Panc1 (cell line): ENCODE results near the gene ARL8A. TPM values are rescaled to one million over a fixed set of nuclear protein-coding genes. Genes with fewer than 3 reads are reported as not detected.
"Not testable (repeated sequence)": the region's sequence is repeated elsewhere in the genome, so short reads cannot be mapped to it uniquely, and the experiment has no call there.

Experiments
- ATAC-seq: fragments of 200-7000 bp; cut with Tn5 transposase; 2 replicates; pipeline ENCODE4 v1.9.1; 2020; ENCODE audit warnings: mild to moderate bottlenecking, moderate library complexity
- BruUV-seq: library from RNA; stranded (reverse); fragments of 400-500 nt; replicated peaks from 2 replicates; lab custom pipeline; 2021; lab: Mats Ljungman, UMichigan
- CTCF ChIA-PET: fragments of 300-600 bp; sonication (Branson Sonifier 250); formaldehyde crosslinking; loops from one replicate; lab custom pipeline; 2022; ENCODE audit warnings: antibody characterized with exemption; lab: Charles Lee
- POLR2A ChIA-PET: fragments of 300-600 bp; sonication (Branson Sonifier 250); formaldehyde crosslinking; loops from one replicate; lab custom pipeline; 2022; ENCODE audit warnings: antibody characterized with exemption; lab: Charles Lee
- DNase-seq: peaks from one replicate; pipeline ENCODE4 v3.0.0-alpha.2; 2010; ENCODE audit warnings: low read depth, low spot score
- H3K27ac ChIP-seq: 2 replicates; pipeline ENCODE4 v1.5.1; 2011; ENCODE audit warnings: mild to moderate bottlenecking, low read length, inconsistent platforms
- H3K27me3 ChIP-seq: fragments of 200-500 bp; sonication (Bioruptor generic); 2 replicates; pipeline ENCODE4 v1.6.0; 2014; ENCODE audit warnings: low read length, inconsistent platforms; ENCODE audit not compliant: control insufficient read depth, insufficient read depth
- H3K36me3 ChIP-seq: fragments of 200-500 bp; sonication (Bioruptor generic); 2 replicates; pipeline ENCODE4 v1.5.1; 2014; ENCODE audit warnings: inconsistent platforms, mild to moderate bottlenecking, low read length, moderate library complexity; ENCODE audit not compliant: control insufficient read depth, insufficient read depth
- H3K4me1 ChIP-seq: 2 replicates; pipeline ENCODE4 v1.5.1; 2011; ENCODE audit warnings: inconsistent platforms, mild to moderate bottlenecking, low read length, moderate library complexity; ENCODE audit not compliant: control insufficient read depth, insufficient read depth
- H3K4me3 ChIP-seq, 2 experiments: 2 replicates each; pipeline ENCODE4 v1.5.1; 2011 to 2012; ENCODE audit warnings: low read depth in 2 of 2, low read length in 2 of 2, mild to moderate bottlenecking in 2 of 2, inconsistent platforms in 1 of 2, moderate library complexity in 1 of 2
- H3K9me3 ChIP-seq: fragments of 200-500 bp; sonication (Bioruptor generic); 2 replicates; pipeline ENCODE4 v1.5.1; 2014; ENCODE audit warnings: low read depth, mild to moderate bottlenecking, inconsistent platforms, low read length, moderate library complexity; ENCODE audit not compliant: control insufficient read depth, insufficient read depth
- POLR2AphosphoS5 ChIP-seq: IDR thresholded peaks from 2 replicates; pipeline ENCODE4 v1.6.1; 2012; ENCODE audit warnings: mild to moderate bottlenecking, low read depth, low read length, moderate library complexity
- SIN3A ChIP-seq: IDR thresholded peaks from 2 replicates; pipeline ENCODE4 v1.6.1; 2012; ENCODE audit warnings: low read depth, mild to moderate bottlenecking, low read length, moderate library complexity, borderline replicate concordance; ENCODE audit not compliant: insufficient read depth
- TCF7L2 ChIP-seq: IDR thresholded peaks from 2 replicates; pipeline ENCODE4 v1.6.1; 2011; ENCODE audit warnings: mild to moderate bottlenecking, low read depth, low read length, inconsistent platforms
- in situ Hi-C: cut with HindIII; loops from 2 replicates; pipeline ENCODE4 v1.10.0; 2016; ENCODE audit warnings: low sequenced_read_pairs, low pct_unique_long_range_greater_than_20kb
- intact Hi-C: fragments of 100-400 bp; cut with micrococcal nuclease; formaldehyde crosslinking; loops from one replicate; pipeline ENCODE4 v1.10.0; 2022; ENCODE audit not compliant: unreplicated experiment
- total RNA-seq: library from RNA; stranded (reverse); gene quantifications from one replicate; pipeline ENCODE4 v1.2.1, GENCODE V29; 2021; ENCODE audit not compliant: unreplicated experiment
- TF ChIP-seq, protein P1 (sequence below), 2 experiments: IDR thresholded peaks; 2 replicates each; pipeline ENCODE4 v1.6.1; 2011 to 2012; ENCODE audit warnings: low read depth in 2 of 2, control low read depth in 1 of 2, low read length in 1 of 2, mild to moderate bottlenecking in 1 of 2, moderate library complexity in 1 of 2; ENCODE audit not compliant: insufficient read depth in 1 of 2
- TF ChIP-seq, protein P2 (sequence below): fragments of 450-650 bp; IDR thresholded peaks from 2 replicates; pipeline ENCODE4 v1.5.1; 2017; ENCODE audit warnings: mild to moderate bottlenecking

The ARL8A gene
- total RNA-seq, 1 experiment from 2014 or later: 62.6 TPM

DNA sequence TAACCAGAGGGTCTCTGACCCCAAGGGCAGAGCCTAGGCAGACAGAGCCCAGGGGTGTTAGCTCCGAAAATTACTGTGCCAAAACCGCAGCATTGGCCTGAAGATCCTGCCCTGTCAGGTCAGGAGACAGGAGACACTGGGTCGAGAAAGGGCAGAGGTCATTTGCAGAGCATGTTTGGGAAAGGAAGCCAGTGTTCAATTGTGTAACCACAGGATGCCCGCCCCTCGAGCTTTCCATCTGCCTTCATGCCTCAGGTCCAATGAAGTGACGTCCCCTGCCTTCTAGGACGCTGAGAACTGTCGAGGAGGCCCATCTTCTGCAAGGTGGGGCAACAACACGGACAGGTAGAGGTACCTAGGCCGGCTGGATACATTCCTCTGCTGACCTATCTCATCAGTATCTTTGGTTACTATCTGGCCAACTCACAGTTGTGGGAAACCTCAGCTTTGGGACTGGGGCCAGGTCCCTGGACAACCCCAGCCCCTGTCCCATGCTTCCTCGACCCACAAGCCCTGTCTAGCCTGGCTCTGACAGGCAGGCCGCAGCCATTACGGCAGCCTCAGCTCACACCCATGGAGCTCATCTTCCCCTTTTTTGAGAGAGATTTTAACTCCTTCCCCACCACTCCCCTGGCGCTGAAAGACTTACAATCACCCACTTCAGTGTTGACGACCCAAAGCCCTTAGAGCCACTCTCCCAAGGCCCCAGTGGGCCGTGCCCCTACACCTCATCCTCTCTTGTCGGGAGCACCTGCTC lies 1.3 kb downstream of the ARL8A start:
- BruUV-seq: no TSS peak
- no peak for DNase-seq
- POLR2A ChIA-PET: interaction anchor here (1.0 kb wide), 1 partner anchor 133 kb away, joined by 3 read pairs; the partner anchor contains the start of gene ELF3

DNA sequence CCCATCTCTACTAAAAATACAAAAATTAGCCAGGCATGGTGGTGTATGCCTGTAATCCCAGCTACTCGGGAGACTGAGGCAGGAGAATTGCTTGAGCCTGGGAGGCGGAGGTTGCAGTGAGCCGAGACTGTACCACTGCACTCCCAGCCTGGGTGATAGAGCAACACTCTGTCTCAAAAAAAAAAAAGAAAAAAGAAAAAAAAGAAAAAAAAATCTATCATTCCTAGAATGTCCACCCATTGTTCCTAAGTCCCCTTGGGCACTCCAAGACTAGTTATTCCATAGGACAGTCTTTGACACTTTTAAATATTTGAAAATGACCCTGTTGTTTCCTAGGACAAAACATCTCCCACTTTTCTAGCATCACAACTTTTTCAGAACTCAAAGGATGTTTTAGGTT lies 3.1 kb downstream of the ARL8A start:
- H3K27ac ChIP-seq, in situ Hi-C loops, DNase-seq, ATAC-seq, POLR2A ChIA-PET, H3K27me3 ChIP-seq, H3K36me3 ChIP-seq, CTCF ChIA-PET, intact Hi-C loops, H3K9me3 ChIP-seq, BruUV-seq, H3K4me3 ChIP-seq: not testable (repeated sequence)
- peaks cover 15% of the 10 kb centered on the region for H3K4me1 ChIP-seq

More for the DNA sequence above, 1.3 kb downstream of the ARL8A start:
- Histone ChIP-seq H3K27me3 (no peaks in the 10 kb centered on the region), H3K27ac (peak overlapping the region; percentile 87), H3K4me3 (peak overlapping the region; percentile 85 to 94), H3K9me3 (no peaks in the 10 kb centered on the region), H3K36me3 (peaks cover 2% of the 10 kb centered on the region; the same call in 1 of the 2 replicates), H3K4me1 (peaks cover 15% of the 10 kb centered on the region)
- intact Hi-C loops (no loop called here), in situ Hi-C loops (no loop called here)
- TF ChIP-seq, protein P1, sequence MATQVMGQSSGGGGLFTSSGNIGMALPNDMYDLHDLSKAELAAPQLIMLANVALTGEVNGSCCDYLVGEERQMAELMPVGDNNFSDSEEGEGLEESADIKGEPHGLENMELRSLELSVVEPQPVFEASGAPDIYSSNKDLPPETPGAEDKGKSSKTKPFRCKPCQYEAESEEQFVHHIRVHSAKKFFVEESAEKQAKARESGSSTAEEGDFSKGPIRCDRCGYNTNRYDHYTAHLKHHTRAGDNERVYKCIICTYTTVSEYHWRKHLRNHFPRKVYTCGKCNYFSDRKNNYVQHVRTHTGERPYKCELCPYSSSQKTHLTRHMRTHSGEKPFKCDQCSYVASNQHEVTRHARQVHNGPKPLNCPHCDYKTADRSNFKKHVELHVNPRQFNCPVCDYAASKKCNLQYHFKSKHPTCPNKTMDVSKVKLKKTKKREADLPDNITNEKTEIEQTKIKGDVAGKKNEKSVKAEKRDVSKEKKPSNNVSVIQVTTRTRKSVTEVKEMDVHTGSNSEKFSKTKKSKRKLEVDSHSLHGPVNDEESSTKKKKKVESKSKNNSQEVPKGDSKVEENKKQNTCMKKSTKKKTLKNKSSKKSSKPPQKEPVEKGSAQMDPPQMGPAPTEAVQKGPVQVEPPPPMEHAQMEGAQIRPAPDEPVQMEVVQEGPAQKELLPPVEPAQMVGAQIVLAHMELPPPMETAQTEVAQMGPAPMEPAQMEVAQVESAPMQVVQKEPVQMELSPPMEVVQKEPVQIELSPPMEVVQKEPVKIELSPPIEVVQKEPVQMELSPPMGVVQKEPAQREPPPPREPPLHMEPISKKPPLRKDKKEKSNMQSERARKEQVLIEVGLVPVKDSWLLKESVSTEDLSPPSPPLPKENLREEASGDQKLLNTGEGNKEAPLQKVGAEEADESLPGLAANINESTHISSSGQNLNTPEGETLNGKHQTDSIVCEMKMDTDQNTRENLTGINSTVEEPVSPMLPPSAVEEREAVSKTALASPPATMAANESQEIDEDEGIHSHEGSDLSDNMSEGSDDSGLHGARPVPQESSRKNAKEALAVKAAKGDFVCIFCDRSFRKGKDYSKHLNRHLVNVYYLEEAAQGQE (IDR thresholded peaks at IDR 0.05; ENCODE audit: insufficient read depth in 1 of 2, low read depth in 2 of 2, low read length in 1 of 2): no peak
- no peak for TF ChIP-seq TCF7L2
- no peak for TF ChIP-seq SIN3A
- TF ChIP-seq POLR2AphosphoS5: no peak
- TF ChIP-seq, protein P2, sequence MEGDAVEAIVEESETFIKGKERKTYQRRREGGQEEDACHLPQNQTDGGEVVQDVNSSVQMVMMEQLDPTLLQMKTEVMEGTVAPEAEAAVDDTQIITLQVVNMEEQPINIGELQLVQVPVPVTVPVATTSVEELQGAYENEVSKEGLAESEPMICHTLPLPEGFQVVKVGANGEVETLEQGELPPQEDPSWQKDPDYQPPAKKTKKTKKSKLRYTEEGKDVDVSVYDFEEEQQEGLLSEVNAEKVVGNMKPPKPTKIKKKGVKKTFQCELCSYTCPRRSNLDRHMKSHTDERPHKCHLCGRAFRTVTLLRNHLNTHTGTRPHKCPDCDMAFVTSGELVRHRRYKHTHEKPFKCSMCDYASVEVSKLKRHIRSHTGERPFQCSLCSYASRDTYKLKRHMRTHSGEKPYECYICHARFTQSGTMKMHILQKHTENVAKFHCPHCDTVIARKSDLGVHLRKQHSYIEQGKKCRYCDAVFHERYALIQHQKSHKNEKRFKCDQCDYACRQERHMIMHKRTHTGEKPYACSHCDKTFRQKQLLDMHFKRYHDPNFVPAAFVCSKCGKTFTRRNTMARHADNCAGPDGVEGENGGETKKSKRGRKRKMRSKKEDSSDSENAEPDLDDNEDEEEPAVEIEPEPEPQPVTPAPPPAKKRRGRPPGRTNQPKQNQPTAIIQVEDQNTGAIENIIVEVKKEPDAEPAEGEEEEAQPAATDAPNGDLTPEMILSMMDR: no peak
- peak; percentile 50 for ATAC-seq
- CTCF ChIA-PET: no interaction called here

DNA sequence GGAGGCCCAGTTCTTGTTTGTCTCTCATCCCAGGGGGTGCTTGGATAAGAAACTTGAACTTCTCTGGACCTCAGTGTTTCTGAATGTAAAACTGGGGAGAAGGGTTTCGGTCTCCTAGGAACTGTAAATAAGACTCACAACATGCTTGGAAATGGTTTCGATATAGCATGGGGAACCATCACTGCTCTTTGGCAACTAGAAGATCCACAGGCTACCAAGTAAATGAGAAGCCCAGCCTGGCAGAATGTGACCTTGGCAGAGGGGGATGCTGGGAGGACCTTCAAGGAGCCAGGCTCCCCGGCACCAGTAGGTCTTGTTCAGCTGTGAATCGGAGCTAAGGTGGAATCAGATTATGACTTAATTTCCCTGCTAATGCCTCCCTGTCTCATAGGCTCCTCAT lies 3.7 kb downstream of the ARL8A start:
- no peak for DNase-seq
- intact Hi-C loops (no loop called here), in situ Hi-C loops (no loop called here)
- TF ChIP-seq, protein P2: no peak
- TF ChIP-seq TCF7L2 (no peak), POLR2AphosphoS5 (no peak)
- H3K36me3 ChIP-seq: peaks cover 2% of the 10 kb centered on the region; the same call in 1 of the 2 replicates
- H3K4me3 ChIP-seq: no peak overlapping the region
- no peak for ATAC-seq
- H3K4me1 ChIP-seq: peaks cover 15% of the 10 kb centered on the region
- CTCF ChIA-PET: no interaction called here
- TSS peak; percentile 44 for BruUV-seq
- no peak overlapping the region for H3K27ac ChIP-seq
- no peaks in the 10 kb centered on the region for H3K27me3 ChIP-seq
- no peaks in the 10 kb centered on the region for H3K9me3 ChIP-seq
- POLR2A ChIA-PET: no interaction called here
